ENCODE results near the gene OR14J1.

- TF ChIP-seq CTCF (IDR thresholded peaks at IDR 0.05), result no peak
- TF ChIP-seq EP300 (IDR thresholded peaks at IDR 0.05), result no peak
Observed at GRCh38 chr6:29294499-29294914, 7.0 kb upstream of the OR14J1 start.
